Effector memory CD4-positive, alpha-beta T cell (primary cell): Measurements from ENCODE around the gene RBL2.
"Not testable (repeated sequence)": the region's sequence is repeated elsewhere in the genome, so short reads cannot be mapped to it uniquely, and the experiment has no call there.

Experiments
- DNase-seq, 3 donors: peaks; one replicate each; pipeline ENCODE4 v3.0.0-alpha.2; 2020
- H3K27ac ChIP-seq: 2 replicates; pipeline ENCODE4 v1.7.0; 2013; ENCODE audit warnings: mild to moderate bottlenecking, low read length, moderate library complexity; ENCODE audit not compliant: insufficient read depth, poor library complexity, severe bottlenecking
- H3K27me3 ChIP-seq: replicated peaks from 2 replicates; pipeline ENCODE4 v1.7.0; 2013; ENCODE audit warnings: mild to moderate bottlenecking, low read length; ENCODE audit not compliant: insufficient read depth, control insufficient read depth, poor library complexity, severe bottlenecking
- H3K36me3 ChIP-seq: 2 replicates; pipeline ENCODE4 v1.7.0; 2013; ENCODE audit warnings: mild to moderate bottlenecking, low read length, moderate library complexity; ENCODE audit not compliant: control insufficient read depth, insufficient read depth
- H3K4me1 ChIP-seq: 2 replicates; pipeline ENCODE4 v1.7.0; 2013; ENCODE audit warnings: low read length, mild to moderate bottlenecking; ENCODE audit not compliant: control insufficient read depth, insufficient read depth, poor library complexity, severe bottlenecking
- H3K4me3 ChIP-seq: 2 replicates; pipeline ENCODE4 v1.7.0; 2013; ENCODE audit warnings: low read length, low read depth, mild to moderate bottlenecking; ENCODE audit not compliant: insufficient read depth, poor library complexity, severe bottlenecking
- H3K9me3 ChIP-seq: 2 replicates; pipeline ENCODE4 v1.7.0; 2013; ENCODE audit warnings: mild to moderate bottlenecking, low read length, moderate library complexity; ENCODE audit not compliant: control insufficient read depth
- total RNA-seq, 3 donors: gene quantifications; one replicate each; lab custom pipeline; 2026; lab: John Stamatoyannopoulos, UW

The RBL2 gene
- total RNA-seq, result 502 to 523 (median 508) reads per million in 3 donors

GRCh38 chr16:53434377-53435065 is at the start of gene RBL2:
Gene RBL2 (plus strand): TSS chr16:53434471. CDS start chr16:53434557, 86 bp downstream.
- Histone ChIP-seq H3K4me3 (peak within 1 kb of the TSS; percentile 95), H3K27ac (peak within 1 kb of the TSS; percentile 97), H3K4me1 (peaks cover 23% of the 10 kb centered on the region), H3K27me3 (no peaks in the 10 kb centered on the region), H3K36me3 (peaks cover 6% of the 10 kb centered on the region), H3K9me3 (no peaks in the 10 kb centered on the region)
- DNase-seq, result peak; percentile 64 to 70 (median 70)

GRCh38 chr16:53384610-53385009 is 49.7 kb upstream of the RBL2 start:
- H3K27me3 ChIP-seq, H3K4me1 ChIP-seq, H3K27ac ChIP-seq, H3K9me3 ChIP-seq, DNase-seq, H3K4me3 ChIP-seq, H3K36me3 ChIP-seq: not testable (repeated sequence)

GRCh38 chr16:53404959-53405358 is 29.3 kb upstream of the RBL2 start:
- no peaks in the 10 kb centered on the region for H3K9me3 ChIP-seq
- no peaks in the 10 kb centered on the region for H3K4me1 ChIP-seq
- no peaks in the 10 kb centered on the region for H3K36me3 ChIP-seq
- H3K27me3 ChIP-seq, result no peaks in the 10 kb centered on the region
- DNase-seq, result no peak
- H3K4me3 ChIP-seq, result no peak overlapping the region
- H3K27ac ChIP-seq, result no peak overlapping the region

GRCh38 chr16:53412549-53412948 is 21.7 kb upstream of the RBL2 start:
- no peaks in the 10 kb centered on the region for H3K27me3 ChIP-seq
- no peaks in the 10 kb centered on the region for H3K4me1 ChIP-seq
- H3K27ac ChIP-seq, result no peak overlapping the region
- no peak overlapping the region for H3K4me3 ChIP-seq
- H3K9me3 ChIP-seq, result no peaks in the 10 kb centered on the region
- no peaks in the 10 kb centered on the region for H3K36me3 ChIP-seq
- DNase-seq, result no peak

GRCh38 chr16:53413864-53414263 is 20.4 kb upstream of the RBL2 start:
- no peaks in the 10 kb centered on the region for H3K36me3 ChIP-seq
- H3K27ac ChIP-seq, result no peak overlapping the region
- no peak for DNase-seq

GRCh38 chr16:53414381-53414780 is 19.9 kb upstream of the RBL2 start:
- no peaks in the 10 kb centered on the region for H3K9me3 ChIP-seq
- no peak overlapping the region for H3K4me3 ChIP-seq
- H3K27ac ChIP-seq, result no peak overlapping the region
- H3K4me1 ChIP-seq, result no peaks in the 10 kb centered on the region
- H3K36me3 ChIP-seq, result no peaks in the 10 kb centered on the region
- H3K27me3 ChIP-seq, result no peaks in the 10 kb centered on the region
- DNase-seq, result no peak

More at GRCh38 chr16:53413864-53414263, 20.4 kb upstream of the RBL2 start:
- Histone ChIP-seq H3K27me3 (no peaks in the 10 kb centered on the region), H3K4me1 (no peaks in the 10 kb centered on the region), H3K4me3 (no peak overlapping the region), H3K9me3 (no peaks in the 10 kb centered on the region)

- Histone ChIP-seq H3K36me3 (no peaks in the 10 kb centered on the region), H3K27ac (no peak overlapping the region)
- no peak for DNase-seq
These were observed 18.8 kb upstream of the RBL2 start for GRCh38 chr16:53415504-53415903.

GRCh38 chr16:53417011-53417410 is 17.3 kb upstream of the RBL2 start:
- no peaks in the 10 kb centered on the region for H3K4me1 ChIP-seq
- no peaks in the 10 kb centered on the region for H3K9me3 ChIP-seq
- no peak overlapping the region for H3K27ac ChIP-seq
- no peak for DNase-seq
- H3K4me3 ChIP-seq, result no peak overlapping the region
- H3K36me3 ChIP-seq, result no peaks in the 10 kb centered on the region
- H3K27me3 ChIP-seq, result no peaks in the 10 kb centered on the region

More at GRCh38 chr16:53415504-53415903, 18.8 kb upstream of the RBL2 start:
- H3K9me3 ChIP-seq, result no peaks in the 10 kb centered on the region
- no peak overlapping the region for H3K4me3 ChIP-seq
- H3K4me1 ChIP-seq, result no peaks in the 10 kb centered on the region
- H3K27me3 ChIP-seq, result no peaks in the 10 kb centered on the region

- H3K27me3 ChIP-seq, result no peaks in the 10 kb centered on the region
- no peaks in the 10 kb centered on the region for H3K36me3 ChIP-seq
- H3K27ac ChIP-seq, result no peak overlapping the region
- DNase-seq, result no peak
- H3K4me3 ChIP-seq, result no peak overlapping the region
- no peaks in the 10 kb centered on the region for H3K9me3 ChIP-seq
- no peaks in the 10 kb centered on the region for H3K4me1 ChIP-seq
These were observed 16.3 kb upstream of the RBL2 start for GRCh38 chr16:53417976-53418375.

- not testable (repeated sequence) for H3K27ac ChIP-seq, H3K4me3 ChIP-seq, H3K27me3 ChIP-seq, H3K9me3 ChIP-seq, DNase-seq, H3K36me3 ChIP-seq, H3K4me1 ChIP-seq
These were observed 14.9 kb upstream of the RBL2 start for GRCh38 chr16:53419383-53419709.
